TTC549 (cell line): ENCODE data around the gene CCDC183.
"Not testable (repeated sequence)": the region's sequence is repeated elsewhere in the genome, so short reads cannot be mapped to it uniquely, and the experiment has no call there.

Experiments
- FAIRE-seq: peaks from 2 replicates; lab custom pipeline; 2012; peaks lifted over from hg19 to GRCh38; lab: Jason Lieb, UNC

Gene CCDC183

GRCh38 chr9:136796238-136796774 is at the start of gene CCDC183:
Gene CCDC183, plus strand, starts transcription at chr9:136796338. Its CDS starts 60 bp downstream, at chr9:136796398.
- FAIRE-seq: no peak

GRCh38 chr9:136746621-136747020 is 49.5 kb upstream of the CCDC183 start:
- FAIRE-seq: no peak

- FAIRE-seq: no peak
Observed at GRCh38 chr9:136747161-136748060, 48.7 kb upstream of the CCDC183 start.

GRCh38 chr9:136748201-136748600 is 47.9 kb upstream of the CCDC183 start, which contains the start of gene LCN6:
Gene LCN6, minus strand, starts transcription at chr9:136748525. Its CDS starts 42 bp downstream, at chr9:136748483.
- FAIRE-seq: no peak

- FAIRE-seq: no peak
Observed at GRCh38 chr9:136748666-136749611, 47.2 kb upstream of the CCDC183 start.

GRCh38 chr9:136750526-136750925 is 45.6 kb upstream of the CCDC183 start:
- FAIRE-seq: no peak

GRCh38 chr9:136751244-136751643 is 44.9 kb upstream of the CCDC183 start:
- no peak for FAIRE-seq

GRCh38 chr9:136751814-136752213 is 44.3 kb upstream of the CCDC183 start:
- no peak for FAIRE-seq

- no peak for FAIRE-seq
Observed at GRCh38 chr9:136753371-136754058, 42.6 kb upstream of the CCDC183 start.

- no peak for FAIRE-seq
Observed at GRCh38 chr9:136754059-136754572, 42.0 kb upstream of the CCDC183 start.

- no peak for FAIRE-seq
Observed at GRCh38 chr9:136754626-136755301, 41.4 kb upstream of the CCDC183 start.

- FAIRE-seq: not testable (repeated sequence)
Observed at GRCh38 chr9:136755302-136756133, 40.6 kb upstream of the CCDC183 start.

GRCh38 chr9:136756134-136756438 is 40.1 kb upstream of the CCDC183 start:
- FAIRE-seq: no peak

GRCh38 chr9:136756836-136757235 is 39.3 kb upstream of the CCDC183 start:
- no peak for FAIRE-seq

GRCh38 chr9:136757328-136757727 is 38.8 kb upstream of the CCDC183 start:
- FAIRE-seq: no peak

GRCh38 chr9:136757751-136758140 is 38.4 kb upstream of the CCDC183 start:
- FAIRE-seq: no peak

- FAIRE-seq: no peak
Observed at GRCh38 chr9:136759001-136759400, 37.1 kb upstream of the CCDC183 start.

GRCh38 chr9:136759436-136760325 is 36.5 kb upstream of the CCDC183 start:
- no peak for FAIRE-seq

- FAIRE-seq: no peak
Observed at GRCh38 chr9:136760424-136760823, 35.7 kb upstream of the CCDC183 start.
